K562 (cell line): ENCODE data around the gene TRMT1. TPM values are rescaled to one million over a fixed set of nuclear protein-coding genes. Genes with fewer than 3 reads are reported as not detected.

Source experiments
- ARID1B ChIP-seq: fragments of 450-650 bp; IDR thresholded peaks from 2 replicates; pipeline ENCODE4 v1.6.1; 2016; ENCODE audit warnings: antibody characterized with exemption, mild to moderate bottlenecking, inconsistent platforms
- PHF8 ChIP-seq: fragments of 200-600 bp; sonication (generic); IDR thresholded peaks from 2 replicates; pipeline ENCODE4 v1.6.1; 2012; ENCODE audit warnings: mixed run types, mild to moderate bottlenecking, inconsistent platforms, low read length, moderate library complexity, borderline replicate concordance
- RAD51 ChIP-seq: fragments of 450-650 bp; IDR thresholded peaks from 2 replicates; pipeline ENCODE4 v1.7.1; 2016; ENCODE audit warnings: low read depth, mild to moderate bottlenecking, borderline replicate concordance
- SUPT5H ChIP-seq: fragments of 450-650 bp; IDR thresholded peaks from 2 replicates; pipeline ENCODE4 v1.6.1; 2016
- TAF7 ChIP-seq: fragments of 450-650 bp; IDR thresholded peaks from 2 replicates; pipeline ENCODE4 v1.6.1; 2016; ENCODE audit warnings: missing genetic modification characterization, missing compliant biosample characterization
- ZNF133 ChIP-seq: fragments of 250-450 bp; sonication (Bioruptor Pico); IDR thresholded peaks from 2 replicates; pipeline ENCODE4 v1.4.0; 2020; ENCODE audit warnings: mild to moderate bottlenecking
- ZNF146 ChIP-seq: IDR thresholded peaks from one replicate; pipeline ENCODE4 v1.6.1; 2018; ENCODE audit warnings: missing compliant biosample characterization; ENCODE audit not compliant: unreplicated experiment
- ZNF347 ChIP-seq: fragments of 450-650 bp; formaldehyde crosslinking; IDR thresholded peaks from 2 replicates; pipeline ENCODE4 v1.4.0; 2020; ENCODE audit warnings: low read depth, mild to moderate bottlenecking, moderate library complexity
- ZNF384 ChIP-seq: IDR thresholded peaks from 2 replicates; pipeline ENCODE4 v1.6.1; 2012; ENCODE audit warnings: low read depth, low read length, improper control_type of control experiment
- ZNF707 ChIP-seq: fragments of 250-450 bp; sonication (Bioruptor Pico); conservative IDR thresholded peaks from 2 replicates; pipeline ENCODE4 v1.8.0; 2022; ENCODE audit warnings: inconsistent platforms, mild to moderate bottlenecking, moderate library complexity
- polyA plus RNA-seq, 8 experiments: library from polyadenylated mRNA; depleted of rRNA in 4 of 8; stranded (reverse) in 5 of 8; unstranded in 3 of 8; fragments of >200 nt; fragmentation: Nextera tagmentation in 2 of 8; fragmentation: Illumina TruSeq in 1 of 8; extraction: Ambion mirVana in 2 of 8; extraction: Trizol in 1 of 8; gene quantifications; 2 replicates each; pipeline versions ENCODE4 v1.2.1 to v1.2.3, GENCODE V29; 2011 to 2014; ENCODE audit warnings: inconsistent platforms in 1 of 8, missing spikeins in 1 of 8
- total RNA-seq, 7 experiments: library from RNA; depleted of rRNA in 6 of 7; stranded (reverse); fragments of >200 nt in 6 of 7; fragmentation: Illumina TruSeq in 2 of 7; extraction: Trizol in 2 of 7; gene quantifications; 2 replicates each; pipeline versions ENCODE4 v1.2.1 to v1.2.3, GENCODE V29; 2011 to 2021; ENCODE audit warnings: low replicate concordance in 1 of 7
- TF ChIP-seq, protein P1 (sequence below): fragments of 200-800 bp; sonication (Bioruptor generic); IDR thresholded peaks from 2 replicates; pipeline ENCODE4 v1.6.1; 2017; ENCODE audit warnings: missing genetic modification characterization, missing compliant biosample characterization
- TF ChIP-seq, protein P2 (sequence below), 2 experiments: fragments of 450-650 bp in 1 of 2; sonication (generic) in 1 of 2; formaldehyde crosslinking in 1 of 2; IDR thresholded peaks in 1 of 2; conservative IDR thresholded peaks in 1 of 2; 2 replicates each; pipeline versions ENCODE4 v1.6.1 to v1.8.1; 2016 to 2023; ENCODE audit warnings: mild to moderate bottlenecking in 2 of 2, moderate library complexity in 2 of 2, inconsistent platforms in 1 of 2, missing genetic modification reagents in 1 of 2
- TF ChIP-seq, protein P3 (sequence below): fragments of 450-650 bp; formaldehyde crosslinking; IDR thresholded peaks from 2 replicates; pipeline ENCODE4 v1.4.0; 2022; ENCODE audit warnings: missing genetic modification characterization

TRMT1 gene
- total and polyA plus RNA-seq, 9 of the 15 experiments (the other 6 are each of a cell fraction or from before 2014, with no cell fraction given) = 5.8 to 158 (median 54.3) TPM

DNA sequence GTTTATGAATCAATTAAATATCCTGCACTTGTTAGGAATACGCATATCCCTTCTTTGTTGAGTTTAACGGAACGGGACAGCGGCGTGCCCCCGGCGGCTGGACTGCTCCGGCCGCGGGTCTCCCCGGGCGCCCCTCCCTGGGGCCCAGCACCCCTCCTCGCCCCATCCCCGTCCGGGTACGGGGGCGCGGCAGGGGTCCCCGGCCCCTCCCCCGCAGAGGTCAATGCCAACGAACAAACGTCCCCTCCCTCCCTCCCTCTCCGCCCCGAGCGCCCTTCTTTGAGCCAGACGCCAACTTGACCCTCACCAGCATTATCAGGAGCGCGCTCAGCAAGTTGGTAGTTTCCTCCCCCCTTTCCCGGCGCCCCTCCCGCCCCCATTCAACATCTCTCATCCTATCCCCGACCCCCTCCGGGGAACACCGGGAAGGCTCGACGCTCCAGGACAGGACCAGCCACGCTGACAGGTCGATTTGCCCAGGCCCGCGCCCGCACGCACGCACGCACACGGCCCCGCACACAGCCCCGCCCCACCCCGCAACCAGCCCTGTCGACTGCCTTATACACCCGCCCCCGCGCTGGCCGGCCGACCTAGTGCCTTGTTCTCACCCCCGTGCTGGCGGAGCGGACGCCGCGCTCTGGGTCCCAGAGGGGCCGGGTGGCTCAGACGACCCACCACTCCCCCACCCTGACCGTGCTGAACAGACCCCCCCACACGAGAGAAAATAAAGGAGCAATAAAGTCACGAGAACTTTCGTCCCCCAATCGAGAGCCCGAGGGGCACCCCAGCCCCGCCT, 18.9 kb downstream of the TRMT1 start (continued):
- TF ChIP-seq, protein P1, sequence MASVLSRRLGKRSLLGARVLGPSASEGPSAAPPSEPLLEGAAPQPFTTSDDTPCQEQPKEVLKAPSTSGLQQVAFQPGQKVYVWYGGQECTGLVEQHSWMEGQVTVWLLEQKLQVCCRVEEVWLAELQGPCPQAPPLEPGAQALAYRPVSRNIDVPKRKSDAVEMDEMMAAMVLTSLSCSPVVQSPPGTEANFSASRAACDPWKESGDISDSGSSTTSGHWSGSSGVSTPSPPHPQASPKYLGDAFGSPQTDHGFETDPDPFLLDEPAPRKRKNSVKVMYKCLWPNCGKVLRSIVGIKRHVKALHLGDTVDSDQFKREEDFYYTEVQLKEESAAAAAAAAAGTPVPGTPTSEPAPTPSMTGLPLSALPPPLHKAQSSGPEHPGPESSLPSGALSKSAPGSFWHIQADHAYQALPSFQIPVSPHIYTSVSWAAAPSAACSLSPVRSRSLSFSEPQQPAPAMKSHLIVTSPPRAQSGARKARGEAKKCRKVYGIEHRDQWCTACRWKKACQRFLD = 0 out of 2 replicates have a peak, but pooled peaks have one; percentile 19
- TF ChIP-seq, protein P2, sequence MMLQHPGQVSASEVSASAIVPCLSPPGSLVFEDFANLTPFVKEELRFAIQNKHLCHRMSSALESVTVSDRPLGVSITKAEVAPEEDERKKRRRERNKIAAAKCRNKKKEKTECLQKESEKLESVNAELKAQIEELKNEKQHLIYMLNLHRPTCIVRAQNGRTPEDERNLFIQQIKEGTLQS (IDR thresholded peaks at IDR 0.05) = no peak
- TF ChIP-seq, protein P2 (CRISPR knock-in tag; conservative IDR thresholded peaks at IDR 0.05) = no peak
- TF ChIP-seq ARID1B (no peak), SUPT5H (peak; percentile 76), ZNF707 (CRISPR knock-in tag) (no peak), PHF8 (no peak; the same call in 1 of the 2 replicates), RAD51 (no peak), TAF7 (tag) (no peak), ZNF133 (CRISPR knock-in tag) (no peak), ZNF384 (no peak), ZNF347 (CRISPR knock-in tag) (0 out of 2 replicates have a peak, but pooled peaks have one; percentile 22), ZNF146 (no peak)
- TF ChIP-seq, protein P3, sequence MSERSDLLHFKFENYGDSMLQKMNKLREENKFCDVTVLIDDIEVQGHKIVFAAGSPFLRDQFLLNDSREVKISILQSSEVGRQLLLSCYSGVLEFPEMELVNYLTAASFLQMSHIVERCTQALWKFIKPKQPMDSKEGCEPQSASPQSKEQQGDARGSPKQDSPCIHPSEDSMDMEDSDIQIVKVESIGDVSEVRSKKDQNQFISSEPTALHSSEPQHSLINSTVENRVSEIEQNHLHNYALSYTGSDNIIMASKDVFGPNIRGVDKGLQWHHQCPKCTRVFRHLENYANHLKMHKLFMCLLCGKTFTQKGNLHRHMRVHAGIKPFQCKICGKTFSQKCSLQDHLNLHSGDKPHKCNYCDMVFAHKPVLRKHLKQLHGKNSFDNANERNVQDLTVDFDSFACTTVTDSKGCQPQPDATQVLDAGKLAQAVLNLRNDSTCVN (CRISPR knock-in tag) = peak; percentile 46; the same call in 1 of the 2 replicates
